PC-9 (cell line): ENCODE measurements around the gene DOHH. TPM values are rescaled to one million over a fixed set of nuclear protein-coding genes. Genes with fewer than 3 reads are reported as not detected.

Experiments
- BruUV-seq: library from RNA; stranded (reverse); fragments of 400-500 nt; replicated peaks from 2 replicates; lab custom pipeline; 2021; lab: Mats Ljungman, UMichigan
- CTCF ChIA-PET: fragments of 300-600 bp; sonication (Branson Sonifier 250); formaldehyde crosslinking; loops from one replicate; lab custom pipeline; 2022; ENCODE audit warnings: antibody characterized with exemption; lab: Charles Lee
- POLR2A ChIA-PET: fragments of 300-600 bp; sonication (Branson Sonifier 250); formaldehyde crosslinking; loops from one replicate; lab custom pipeline; 2022; ENCODE audit warnings: antibody characterized with exemption; ENCODE audit not compliant: unreplicated experiment; lab: Charles Lee
- DNase-seq, 2 experiments: peaks; one replicate each; pipeline versions ENCODE4 v3.0.0 to v3.0.0-alpha.2; 2015 to 2022; ENCODE audit warnings: mixed read lengths in 1 of 2
- H2AFZ ChIP-seq: fragments of 200-600 bp; sonication (generic); 2 replicates; pipeline ENCODE4 v1.8.1; 2017; ENCODE audit warnings: antibody characterized with exemption
- H3F3A ChIP-seq: fragments of 200-600 bp; sonication (generic); 2 replicates; pipeline ENCODE4 v1.8.1; 2017; ENCODE audit warnings: antibody characterized with exemption, mild to moderate bottlenecking, low read depth; ENCODE audit not compliant: insufficient read depth
- H3K27ac ChIP-seq: fragments of 200-600 bp; sonication (generic); 2 replicates; pipeline ENCODE4 v1.6.1; 2016; ENCODE audit warnings: mixed run types
- H3K27me3 ChIP-seq: fragments of 200-600 bp; sonication (generic); 2 replicates; pipeline ENCODE4 v1.6.1; 2016; ENCODE audit warnings: low read depth, mixed run types; ENCODE audit not compliant: insufficient read depth
- H3K36me3 ChIP-seq: fragments of 200-600 bp; sonication (generic); 2 replicates; pipeline ENCODE4 v1.6.1; 2016; ENCODE audit warnings: low read depth, mixed run types
- H3K4me1 ChIP-seq: fragments of 200-600 bp; sonication (generic); replicated peaks from 2 replicates; pipeline ENCODE4 v1.6.1; 2016; ENCODE audit warnings: mixed run types; ENCODE audit not compliant: insufficient read depth
- H3K4me2 ChIP-seq: fragments of 200-600 bp; sonication (generic); 2 replicates; pipeline ENCODE4 v1.6.1; 2017; ENCODE audit warnings: mixed run types
- H3K4me3 ChIP-seq: fragments of 200-600 bp; sonication (generic); 2 replicates; pipeline ENCODE4 v1.6.1; 2016; ENCODE audit warnings: mixed run types
- H3K79me2 ChIP-seq: fragments of 200-600 bp; sonication (generic); 2 replicates; pipeline ENCODE4 v1.6.1; 2017; ENCODE audit warnings: low read depth, mixed run types
- H3K9me2 ChIP-seq: fragments of 200-600 bp; sonication (generic); 2 replicates; pipeline ENCODE4 v1.8.1; 2017; ENCODE audit warnings: mild to moderate bottlenecking; ENCODE audit not compliant: insufficient read depth
- H3K9me3 ChIP-seq: fragments of 200-600 bp; sonication (generic); 2 replicates; pipeline ENCODE4 v1.8.1; 2016; ENCODE audit warnings: low read depth; ENCODE audit not compliant: insufficient read depth
- H4K20me1 ChIP-seq: fragments of 200-600 bp; sonication (generic); 2 replicates; pipeline ENCODE4 v1.8.1; 2017; ENCODE audit not compliant: insufficient read depth
- EZH2 ChIP-seq: fragments of 200-600 bp; sonication (generic); IDR thresholded peaks from 2 replicates; pipeline ENCODE4 v1.8.0; 2017; ENCODE audit warnings: antibody characterized with exemption, low read depth
- intact Hi-C: fragments of 100-400 bp; cut with micrococcal nuclease; formaldehyde crosslinking; loops from one replicate; pipeline ENCODE4 v1.10.0; 2022; ENCODE audit not compliant: unreplicated experiment
- total RNA-seq: library from RNA; stranded (reverse); gene quantifications from 2 replicates; pipeline ENCODE4 v1.2.3, GENCODE V29; 2021
- TF ChIP-seq, protein P1 (sequence below): fragments of 200-600 bp; sonication (generic); conservative IDR thresholded peaks from 2 replicates; pipeline ENCODE4 v1.6.1; 2017; ENCODE audit warnings: mixed run types, antibody characterized with exemption, mild to moderate bottlenecking, moderate library complexity

The DOHH gene
- total RNA-seq, 1 experiment from 2014 or later: 7.7 TPM

DNA sequence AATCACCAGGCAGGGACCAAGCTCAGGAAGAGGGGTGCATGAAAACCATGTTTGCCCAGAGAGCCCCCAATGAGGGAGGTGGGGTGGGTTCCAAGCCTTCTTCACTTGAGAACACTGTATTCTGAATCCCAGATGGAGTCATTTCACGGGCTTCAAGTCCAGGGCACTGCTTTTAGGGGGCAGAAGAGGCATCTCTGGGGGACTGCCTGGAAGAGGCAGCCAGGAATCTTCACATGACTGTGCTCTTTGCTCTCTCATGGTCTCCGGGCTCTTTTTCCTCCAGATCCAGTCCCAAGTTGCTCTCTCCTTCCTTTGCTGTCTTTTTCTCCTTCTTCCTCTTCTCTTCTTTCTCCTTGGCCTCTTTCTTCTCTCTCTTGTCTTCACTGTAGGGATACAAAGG lies 25.9 kb downstream of the DOHH start:
- ChIA-PET CTCF (no interaction called here), POLR2A (no interaction called here)
- Histone ChIP-seq H3K9me2 (no peaks in the 10 kb centered on the region), H3K27ac (no peak overlapping the region), H3K36me3 (no peaks in the 10 kb centered on the region), H3K4me3 (no peak overlapping the region), H3K27me3 (no peaks in the 10 kb centered on the region), H3K79me2 (no peaks in the 10 kb centered on the region), H3K9me3 (no peaks in the 10 kb centered on the region), H3K4me2 (no peak overlapping the region), H3K4me1 (no peaks in the 10 kb centered on the region), H4K20me1 (no peaks in the 10 kb centered on the region), H2AFZ (no peak overlapping the region), H3F3A (no peaks in the 10 kb centered on the region)
- no TSS peak for BruUV-seq
- TF ChIP-seq EZH2: no peak
- TF ChIP-seq, protein P1, sequence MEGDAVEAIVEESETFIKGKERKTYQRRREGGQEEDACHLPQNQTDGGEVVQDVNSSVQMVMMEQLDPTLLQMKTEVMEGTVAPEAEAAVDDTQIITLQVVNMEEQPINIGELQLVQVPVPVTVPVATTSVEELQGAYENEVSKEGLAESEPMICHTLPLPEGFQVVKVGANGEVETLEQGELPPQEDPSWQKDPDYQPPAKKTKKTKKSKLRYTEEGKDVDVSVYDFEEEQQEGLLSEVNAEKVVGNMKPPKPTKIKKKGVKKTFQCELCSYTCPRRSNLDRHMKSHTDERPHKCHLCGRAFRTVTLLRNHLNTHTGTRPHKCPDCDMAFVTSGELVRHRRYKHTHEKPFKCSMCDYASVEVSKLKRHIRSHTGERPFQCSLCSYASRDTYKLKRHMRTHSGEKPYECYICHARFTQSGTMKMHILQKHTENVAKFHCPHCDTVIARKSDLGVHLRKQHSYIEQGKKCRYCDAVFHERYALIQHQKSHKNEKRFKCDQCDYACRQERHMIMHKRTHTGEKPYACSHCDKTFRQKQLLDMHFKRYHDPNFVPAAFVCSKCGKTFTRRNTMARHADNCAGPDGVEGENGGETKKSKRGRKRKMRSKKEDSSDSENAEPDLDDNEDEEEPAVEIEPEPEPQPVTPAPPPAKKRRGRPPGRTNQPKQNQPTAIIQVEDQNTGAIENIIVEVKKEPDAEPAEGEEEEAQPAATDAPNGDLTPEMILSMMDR: no peak
- intact Hi-C loops: no loop called here
- no peak for DNase-seq

DNA sequence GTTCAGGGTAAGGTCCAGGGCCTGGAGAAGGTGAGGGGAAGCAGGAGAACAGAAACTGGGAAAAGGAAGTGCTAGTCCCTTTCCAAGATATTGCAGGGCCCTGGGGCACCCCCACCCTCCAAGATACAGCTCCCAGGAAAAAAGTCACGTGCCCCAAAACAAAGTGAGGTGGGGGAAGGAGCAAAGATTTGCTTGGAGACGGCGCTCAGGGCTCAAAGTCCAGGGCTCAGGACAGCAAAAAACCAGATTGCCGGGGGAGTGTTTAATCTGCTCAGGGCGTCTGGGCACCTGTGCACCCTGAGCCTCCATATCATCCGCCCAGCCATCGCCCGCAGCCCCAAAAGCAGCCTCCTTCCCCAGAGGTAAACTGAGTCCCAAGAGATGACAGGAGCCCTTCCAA lies 26.5 kb downstream of the DOHH start:
- Histone ChIP-seq H3K9me2 (no peaks in the 10 kb centered on the region), H3K27ac (no peak overlapping the region), H3K4me1 (no peaks in the 10 kb centered on the region), H3F3A (no peaks in the 10 kb centered on the region), H3K27me3 (no peaks in the 10 kb centered on the region), H3K79me2 (no peaks in the 10 kb centered on the region), H3K9me3 (no peaks in the 10 kb centered on the region), H2AFZ (no peak overlapping the region), H4K20me1 (no peaks in the 10 kb centered on the region), H3K4me3 (no peak overlapping the region), H3K36me3 (no peaks in the 10 kb centered on the region), H3K4me2 (no peak overlapping the region)
- DNase-seq: no peak
- intact Hi-C loops: no loop called here
- no TSS peak for BruUV-seq
- POLR2A ChIA-PET: no interaction called here
- CTCF ChIA-PET: no interaction called here
- TF ChIP-seq, protein P1: no peak
- no peak for TF ChIP-seq EZH2

DNA sequence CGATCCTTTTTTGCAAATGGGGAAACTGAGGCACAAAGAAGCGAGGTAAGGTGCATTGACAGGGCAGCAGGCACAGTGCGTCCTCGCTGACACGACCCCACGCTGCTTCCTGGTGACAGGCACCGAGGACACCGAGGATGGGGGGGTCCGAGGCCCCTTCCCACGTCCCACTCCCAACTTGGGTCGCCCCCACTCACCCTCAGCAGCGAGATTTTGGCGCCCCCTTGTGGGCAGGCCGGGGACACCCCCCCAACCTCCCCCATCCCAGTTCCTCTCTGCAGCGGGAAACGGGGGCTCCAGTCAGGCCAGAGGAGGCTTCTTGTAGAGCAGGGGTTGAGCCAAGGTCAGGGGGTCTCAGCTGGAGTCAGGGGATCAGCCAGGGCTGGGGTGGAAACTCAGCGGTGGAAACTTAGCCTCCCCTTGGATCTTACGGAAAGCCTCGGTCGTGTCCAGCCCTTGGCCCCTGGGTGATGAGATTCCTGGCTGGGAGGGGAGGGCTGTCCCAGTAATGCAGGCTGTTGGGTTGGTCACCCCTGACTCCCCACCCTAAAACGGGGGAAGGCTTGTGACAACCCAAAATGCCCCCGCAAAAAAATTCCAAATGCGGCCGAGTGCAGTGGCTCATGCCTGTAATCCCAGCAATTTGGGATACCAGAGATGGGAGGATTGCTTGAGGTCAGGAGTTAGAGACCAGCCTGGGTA lies 28.4 kb downstream of the DOHH start:
- Histone ChIP-seq H3K4me2 (no peak overlapping the region), H2AFZ (no peak overlapping the region), H3K27me3 (no peaks in the 10 kb centered on the region), H3K9me2 (no peaks in the 10 kb centered on the region), H3K9me3 (no peaks in the 10 kb centered on the region), H3K4me1 (no peaks in the 10 kb centered on the region), H3K4me3 (no peak overlapping the region), H3K27ac (no peak overlapping the region), H4K20me1 (no peaks in the 10 kb centered on the region), H3F3A (0 out of 2 replicates have a peak, but pooled peaks cover 3% of the 10 kb centered on the region), H3K36me3 (no peaks in the 10 kb centered on the region), H3K79me2 (no peaks in the 10 kb centered on the region)
- POLR2A ChIA-PET: no interaction called here
- no TSS peak for BruUV-seq
- CTCF ChIA-PET: no interaction called here
- intact Hi-C loops: loop anchor here (2.0 kb wide), 2 partner anchors 145 to 167 kb away; no protein-coding TSS in a partner anchor
- no peak for TF ChIP-seq EZH2
- TF ChIP-seq, protein P1: peak; percentile 78
- no peak for DNase-seq
